Caco-2 (cell line): ENCODE results near the gene NHLH1. TPM values are rescaled to one million over a fixed set of nuclear protein-coding genes. Genes with fewer than 3 reads are reported as not detected.

Experiments
- BruUV-seq: library from RNA; stranded (reverse); fragments of 400-500 nt; replicated peaks from 2 replicates; lab custom pipeline; 2021; lab: Mats Ljungman, UMichigan
- CTCF ChIA-PET: fragments of 300-600 bp; sonication (Branson Sonifier 250); formaldehyde crosslinking; loops from one replicate; lab custom pipeline; 2022; ENCODE audit warnings: antibody characterized with exemption; lab: Charles Lee
- POLR2A ChIA-PET: fragments of 300-600 bp; sonication (Branson Sonifier 250); formaldehyde crosslinking; loops from one replicate; lab custom pipeline; 2022; ENCODE audit warnings: antibody characterized with exemption; lab: Charles Lee
- DNase-seq, 2 experiments: peaks; one replicate each; pipeline versions ENCODE4 v3.0.0 to v3.0.0-alpha.2; 2020 to 2022
- H3K27me3 ChIP-seq: replicated peaks from 2 replicates; pipeline ENCODE4 v1.6.0; 2011; ENCODE audit warnings: low read length; ENCODE audit not compliant: control insufficient read depth, insufficient read depth
- H3K36me3 ChIP-seq: 2 replicates; pipeline ENCODE4 v1.5.1; 2011; ENCODE audit warnings: low read length; ENCODE audit not compliant: control insufficient read depth, insufficient read depth
- H3K4me1 ChIP-seq: fragments of 250-450 bp; sonication (Bioruptor Pico); 2 replicates; pipeline ENCODE4 v1.5.1; 2020; ENCODE audit warnings: mild to moderate bottlenecking
- H3K4me3 ChIP-seq: 2 replicates; pipeline ENCODE4 v1.5.1; 2011; ENCODE audit warnings: low read depth, mild to moderate bottlenecking, control low read depth, low read length
- H3K9me3 ChIP-seq: fragments of 250-450 bp; sonication (Bioruptor Pico); 2 replicates; pipeline ENCODE4 v1.5.1; 2020; ENCODE audit warnings: mild to moderate bottlenecking, moderate library complexity
- H3K27ac Mint-ChIP-seq: one replicate; pipeline ENCODE4 v1.8.0; 2022; ENCODE audit warnings: mixed read lengths; ENCODE audit not compliant: unreplicated experiment
- H3K27me3 Mint-ChIP-seq: one replicate; pipeline ENCODE4 v1.8.0; 2022; ENCODE audit warnings: mixed read lengths; ENCODE audit not compliant: insufficient read depth, unreplicated experiment
- H3K36me3 Mint-ChIP-seq: one replicate; pipeline ENCODE4 v1.8.0; 2022; ENCODE audit warnings: mild to moderate bottlenecking, mixed read lengths; ENCODE audit not compliant: insufficient read depth, unreplicated experiment
- H3K4me1 Mint-ChIP-seq: one replicate; pipeline ENCODE4 v1.8.0; 2022; ENCODE audit warnings: low read depth, mixed read lengths; ENCODE audit not compliant: unreplicated experiment
- H3K4me3 Mint-ChIP-seq: one replicate; pipeline ENCODE4 v1.8.0; 2022; ENCODE audit warnings: mild to moderate bottlenecking, moderate library complexity, mixed read lengths; ENCODE audit not compliant: unreplicated experiment
- H3K9me3 Mint-ChIP-seq: one replicate; pipeline ENCODE4 v1.8.0; 2022; ENCODE audit warnings: mixed read lengths; ENCODE audit not compliant: unreplicated experiment
- intact Hi-C: fragments of 100-400 bp; cut with micrococcal nuclease; formaldehyde crosslinking; loops from one replicate; pipeline ENCODE4 v1.10.0; 2022; ENCODE audit not compliant: unreplicated experiment
- total RNA-seq: library from RNA; stranded (reverse); gene quantifications from 2 replicates; pipeline ENCODE4 v1.2.3, GENCODE V29; 2022
- TF ChIP-seq, protein P1 (sequence below), 2 experiments: fragments of 200-600 bp in 1 of 2; IDR thresholded peaks; 1 replicate in 1 of 2; 2 replicates in 1 of 2; pipeline versions ENCODE4 v1.5.1 to v1.8.0; 2011 to 2022; ENCODE audit warnings: antibody characterized with exemption in 1 of 2, control low read depth in 1 of 2, inconsistent platforms in 1 of 2, low read depth in 1 of 2, low read length in 1 of 2, mild to moderate bottlenecking in 1 of 2, moderate library complexity in 1 of 2; ENCODE audit not compliant: insufficient read depth in 1 of 2, severe bottlenecking in 1 of 2, unreplicated experiment in 1 of 2

Gene NHLH1
- total RNA-seq, 1 experiment from 2014 or later, result 0.36 TPM

GRCh38 chr1:160410406-160411005 lies 43.6 kb downstream of the NHLH1 start:
- Mint-ChIP-seq H3K27me3 (peaks cover 5% of the 10 kb centered on the region), H3K4me1 (peaks cover 13% of the 10 kb centered on the region), H3K9me3 (no peaks in the 10 kb centered on the region), H3K4me3 (no peak overlapping the region), H3K27ac (no peak overlapping the region), H3K36me3 (no peaks in the 10 kb centered on the region)
- Histone ChIP-seq H3K36me3 (no peaks in the 10 kb centered on the region), H3K27me3 (no peaks in the 10 kb centered on the region), H3K4me3 (no peak overlapping the region), H3K4me1 (0 out of 2 replicates have a peak, but pooled peaks cover 6% of the 10 kb centered on the region), H3K9me3 (no peaks in the 10 kb centered on the region)
- CTCF ChIA-PET, result interaction anchor here (0.7 kb wide), 1 partner anchor 16 kb away, joined by 3 read pairs; no protein-coding TSS in a partner anchor
- BruUV-seq, result no TSS peak
- intact Hi-C loops, result no loop called here
- POLR2A ChIA-PET, result no interaction called here
- TF ChIP-seq, protein P1, sequence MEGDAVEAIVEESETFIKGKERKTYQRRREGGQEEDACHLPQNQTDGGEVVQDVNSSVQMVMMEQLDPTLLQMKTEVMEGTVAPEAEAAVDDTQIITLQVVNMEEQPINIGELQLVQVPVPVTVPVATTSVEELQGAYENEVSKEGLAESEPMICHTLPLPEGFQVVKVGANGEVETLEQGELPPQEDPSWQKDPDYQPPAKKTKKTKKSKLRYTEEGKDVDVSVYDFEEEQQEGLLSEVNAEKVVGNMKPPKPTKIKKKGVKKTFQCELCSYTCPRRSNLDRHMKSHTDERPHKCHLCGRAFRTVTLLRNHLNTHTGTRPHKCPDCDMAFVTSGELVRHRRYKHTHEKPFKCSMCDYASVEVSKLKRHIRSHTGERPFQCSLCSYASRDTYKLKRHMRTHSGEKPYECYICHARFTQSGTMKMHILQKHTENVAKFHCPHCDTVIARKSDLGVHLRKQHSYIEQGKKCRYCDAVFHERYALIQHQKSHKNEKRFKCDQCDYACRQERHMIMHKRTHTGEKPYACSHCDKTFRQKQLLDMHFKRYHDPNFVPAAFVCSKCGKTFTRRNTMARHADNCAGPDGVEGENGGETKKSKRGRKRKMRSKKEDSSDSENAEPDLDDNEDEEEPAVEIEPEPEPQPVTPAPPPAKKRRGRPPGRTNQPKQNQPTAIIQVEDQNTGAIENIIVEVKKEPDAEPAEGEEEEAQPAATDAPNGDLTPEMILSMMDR (IDR thresholded peaks at IDR 0.05; ENCODE audit: insufficient read depth in 1 of 2, low read depth in 1 of 2, low read length in 1 of 2, severe bottlenecking in 1 of 2, unreplicated experiment in 1 of 2), result no peak
- no peak for DNase-seq

- intact Hi-C loops, result no loop called here
- Histone ChIP-seq H3K4me3 (no peak overlapping the region), H3K9me3 (no peaks in the 10 kb centered on the region), H3K27me3 (no peaks in the 10 kb centered on the region), H3K4me1 (0 out of 2 replicates have a peak, but pooled peaks cover 3% of the 10 kb centered on the region), H3K36me3 (no peaks in the 10 kb centered on the region)
- no peaks in the 10 kb centered on the region for H3K36me3 Mint-ChIP-seq
- ChIA-PET CTCF (no interaction called here), POLR2A (no interaction called here)
- no peak overlapping the region for H3K27ac Mint-ChIP-seq
- no peak for DNase-seq
- H3K27me3 Mint-ChIP-seq, result peaks cover 5% of the 10 kb centered on the region
- no TSS peak for BruUV-seq
- H3K4me1 Mint-ChIP-seq, result peaks cover 8% of the 10 kb centered on the region
- no peak overlapping the region for H3K4me3 Mint-ChIP-seq
- TF ChIP-seq, protein P1 (IDR thresholded peaks at IDR 0.05; ENCODE audit: insufficient read depth in 1 of 2, low read depth in 1 of 2, low read length in 1 of 2, severe bottlenecking in 1 of 2, unreplicated experiment in 1 of 2), result no peak
- H3K9me3 Mint-ChIP-seq, result no peaks in the 10 kb centered on the region
These were observed 44.6 kb downstream of the NHLH1 start for GRCh38 chr1:160411271-160412027.

- Mint-ChIP-seq H3K4me3 (no peak overlapping the region), H3K4me1 (peaks cover 8% of the 10 kb centered on the region), H3K36me3 (no peaks in the 10 kb centered on the region), H3K9me3 (no peaks in the 10 kb centered on the region), H3K27me3 (peaks cover 5% of the 10 kb centered on the region), H3K27ac (no peak overlapping the region)
- BruUV-seq, result no TSS peak
- no peaks in the 10 kb centered on the region for H3K27me3 ChIP-seq
- no peak for DNase-seq
- no peak overlapping the region for H3K4me3 ChIP-seq
- ChIA-PET POLR2A (no interaction called here), CTCF (no interaction called here)
- intact Hi-C loops, result no loop called here
- H3K9me3 ChIP-seq, result no peaks in the 10 kb centered on the region
- 0 out of 2 replicates have a peak, but pooled peaks cover 3% of the 10 kb centered on the region for H3K4me1 ChIP-seq
- TF ChIP-seq, protein P1 (IDR thresholded peaks at IDR 0.05; ENCODE audit: insufficient read depth in 1 of 2, low read depth in 1 of 2, low read length in 1 of 2, severe bottlenecking in 1 of 2, unreplicated experiment in 1 of 2), result no peak
- H3K36me3 ChIP-seq, result no peaks in the 10 kb centered on the region
These were observed 45.1 kb downstream of the NHLH1 start for GRCh38 chr1:160412028-160412362.
